Stimulated activated CD8-positive, alpha-beta memory T cell treated with anti-CD3 and anti-CD28 coated beads, Interleukin-7, amount 100 ng/mL, for 24 hours (primary cell): ENCODE measurements around the gene RNLS.

Experiments
- DNase-seq: peaks from one replicate; pipeline ENCODE4 v3.0.0-alpha.2; 2020; ENCODE audit warnings: low read depth

RNLS gene

GRCh38 chr10:88474884-88475844 is 108.0 kb downstream of the RNLS start:
- no peak for DNase-seq

GRCh38 chr10:88473989-88474883 is 108.9 kb downstream of the RNLS start:
- no peak for DNase-seq

GRCh38 chr10:88472540-88472939 is 110.6 kb downstream of the RNLS start:
- DNase-seq, result no peak

GRCh38 chr10:88471899-88472298 is 111.2 kb downstream of the RNLS start:
- DNase-seq, result no peak

- no peak for DNase-seq
Measured at GRCh38 chr10:88467835-88468485, 115.2 kb downstream of the RNLS start.

GRCh38 chr10:88466786-88467185 is 116.3 kb downstream of the RNLS start:
- DNase-seq, result no peak

GRCh38 chr10:88465765-88466164 is 117.4 kb downstream of the RNLS start:
- DNase-seq, result no peak

GRCh38 chr10:88463811-88464210 is 119.3 kb downstream of the RNLS start:
- DNase-seq, result no peak

- no peak for DNase-seq
Measured at GRCh38 chr10:88461426-88461825, 121.7 kb downstream of the RNLS start.

GRCh38 chr10:88459530-88459929 is 123.6 kb downstream of the RNLS start:
- DNase-seq, result no peak

- no peak for DNase-seq
Measured at GRCh38 chr10:88458209-88458608, 124.9 kb downstream of the RNLS start.

- DNase-seq, result no peak
Measured at GRCh38 chr10:88457660-88458059, 125.5 kb downstream of the RNLS start.

- DNase-seq, result no peak
Measured at GRCh38 chr10:88456730-88457129, 126.4 kb downstream of the RNLS start.

GRCh38 chr10:88455831-88456230 is 127.3 kb downstream of the RNLS start:
- DNase-seq, result no peak

- no peak for DNase-seq
Measured at GRCh38 chr10:88450201-88450600, 132.9 kb downstream of the RNLS start.

GRCh38 chr10:88442716-88443115 is 140.4 kb downstream of the RNLS start:
- no peak for DNase-seq

- DNase-seq, result no peak
Measured at GRCh38 chr10:88440541-88440940, 142.6 kb downstream of the RNLS start.

- DNase-seq, result no peak
Measured at GRCh38 chr10:88439932-88440331, 143.2 kb downstream of the RNLS start.

- no peak for DNase-seq
Measured at GRCh38 chr10:88437411-88437810, 145.7 kb downstream of the RNLS start.

GRCh38 chr10:88433565-88434186 is 149.4 kb downstream of the RNLS start:
- no peak for DNase-seq

- no peak for DNase-seq
Measured at GRCh38 chr10:88431103-88431502, 152.0 kb downstream of the RNLS start.

GRCh38 chr10:88428976-88429375 is 154.1 kb downstream of the RNLS start:
- no peak for DNase-seq
